CD14-positive monocyte (primary cell): ENCODE results near the gene IRS1. TPM values are rescaled to one million over a fixed set of nuclear protein-coding genes. Genes with fewer than 3 reads are reported as not detected.
A peak's percentile ranks its signal among the peaks of the same experiment; 100 is the strongest.

Experiments used
- DNase-seq, 3 donors: peaks; one replicate each; pipeline ENCODE4 v3.0.0-alpha.2; 2011 to 2022
- H2AFZ ChIP-seq: 2 replicates; pipeline ENCODE4 v1.6.0; 2012; ENCODE audit warnings: mild to moderate bottlenecking, low read depth, low read length, inconsistent platforms; ENCODE audit not compliant: insufficient read depth, poor library complexity, severe bottlenecking
- H3K27ac ChIP-seq, 2 donors: 1 replicate in 1 of 2; 2 replicates in 1 of 2; pipeline ENCODE4 v1.5.1; 2012 to 2013; ENCODE audit warnings: low read length in 2 of 2, control low read depth in 1 of 2, inconsistent platforms in 1 of 2, low read depth in 1 of 2, mild to moderate bottlenecking in 1 of 2
- H3K27me3 ChIP-seq, 2 donors: one replicate each; pipeline versions ENCODE4 v1.6.0 to v1.6.1; 2011 to 2013; ENCODE audit warnings: low read length in 2 of 2; ENCODE audit not compliant: control insufficient read depth in 2 of 2, insufficient read depth in 2 of 2
- H3K36me3 ChIP-seq, 2 donors: replicated peaks in 1 of 2; 1 replicate in 1 of 2; 2 replicates in 1 of 2; pipeline versions ENCODE4 v1.5.1 to v1.6.1; 2012 to 2013; ENCODE audit warnings: low read length in 2 of 2, control low read depth in 1 of 2, inconsistent platforms in 1 of 2, mild to moderate bottlenecking in 1 of 2; ENCODE audit not compliant: insufficient read depth in 2 of 2, control insufficient read depth in 1 of 2
- H3K4me1 ChIP-seq, 2 donors: 1 replicate in 1 of 2; 2 replicates in 1 of 2; pipeline versions ENCODE4 v1.5.1 to v1.6.1; 2012 to 2013; ENCODE audit warnings: low read length in 2 of 2, control low read depth in 1 of 2, inconsistent platforms in 1 of 2, mild to moderate bottlenecking in 1 of 2, moderate library complexity in 1 of 2; ENCODE audit not compliant: insufficient read depth in 2 of 2, control insufficient read depth in 1 of 2
- H3K4me2 ChIP-seq: replicated peaks from 2 replicates; pipeline ENCODE3; 2012; ENCODE audit warnings: low read length, moderate library complexity, mild to moderate bottlenecking; ENCODE audit not compliant: poor library complexity, severe bottlenecking; ENCODE audit errors: extremely low read depth
- H3K4me3 ChIP-seq, 3 experiments: fragments of 200-600 bp in 1 of 3; sonication (generic) in 1 of 3; replicated peaks in 1 of 3; 1 replicate in 2 of 3; 2 replicates in 1 of 3; pipeline ENCODE4 v1.5.1; 2011 to 2013; ENCODE audit warnings: low read length in 3 of 3, mild to moderate bottlenecking in 3 of 3, control low read depth in 2 of 3, low read depth in 2 of 3, inconsistent platforms in 1 of 3, moderate library complexity in 1 of 3
- H3K79me2 ChIP-seq: 2 replicates; pipeline ENCODE4 v1.6.0; 2012; ENCODE audit warnings: mild to moderate bottlenecking, control low read depth, inconsistent platforms, low read length, moderate library complexity; ENCODE audit not compliant: insufficient read depth
- H3K9ac ChIP-seq: 2 replicates; pipeline ENCODE4 v1.6.0; 2017; ENCODE audit warnings: low read length, mild to moderate bottlenecking; ENCODE audit not compliant: insufficient read depth, poor library complexity, severe bottlenecking
- H3K9me3 ChIP-seq, 2 donors: replicated peaks in 1 of 2; 1 replicate in 1 of 2; 2 replicates in 1 of 2; pipeline versions ENCODE4 v1.5.1 to v1.6.1; 2012 to 2013; ENCODE audit warnings: low read length in 2 of 2, control low read depth in 1 of 2; ENCODE audit not compliant: control insufficient read depth in 1 of 2, insufficient read depth in 1 of 2
- H4K20me1 ChIP-seq: 2 replicates; pipeline ENCODE4 v1.6.0; 2012; ENCODE audit warnings: mild to moderate bottlenecking, low read length, control low read depth, moderate library complexity; ENCODE audit not compliant: insufficient read depth
- H3K27ac Mint-ChIP-seq, 7 donors: one replicate each; pipeline ENCODE4 v1.8.0; 2020; ENCODE audit warnings: mild to moderate bottlenecking in 7 of 7, mixed read lengths in 7 of 7, moderate library complexity in 6 of 7, inconsistent platforms in 2 of 7
- H3K27me3 Mint-ChIP-seq, 3 donors: one replicate each; pipeline ENCODE4 v1.8.0; 2021 to 2022; ENCODE audit warnings: low read depth in 3 of 3, mild to moderate bottlenecking in 3 of 3, mixed read lengths in 3 of 3, moderate library complexity in 3 of 3, inconsistent platforms in 1 of 3
- H3K36me3 Mint-ChIP-seq, 2 donors: one replicate each; pipeline ENCODE4 v1.8.0; 2020; ENCODE audit warnings: mixed read lengths in 2 of 2, inconsistent platforms in 1 of 2, mild to moderate bottlenecking in 1 of 2
- H3K4me1 Mint-ChIP-seq: one replicate; pipeline ENCODE4 v1.8.0; 2020; ENCODE audit warnings: mild to moderate bottlenecking, mixed read lengths
- H3K4me3 Mint-ChIP-seq, 2 donors: one replicate each; pipeline ENCODE4 v1.8.0; 2020; ENCODE audit warnings: mild to moderate bottlenecking in 2 of 2, mixed read lengths in 2 of 2, moderate library complexity in 1 of 2
- H3K9me3 Mint-ChIP-seq, 7 donors: one replicate each; pipeline ENCODE4 v1.8.0; 2020 to 2022; ENCODE audit warnings: mixed read lengths in 7 of 7, mild to moderate bottlenecking in 6 of 7, moderate library complexity in 6 of 7, inconsistent platforms in 2 of 7
- WGBS: methylation state at CpG from one replicate; pipeline ENCODE4 v1.1.5; 2013; ENCODE audit warnings: missing lambda C conversion rate; ENCODE audit not compliant: insufficient coverage; 5-methylcytosine and 5-hydroxymethylcytosine counted together
- intact Hi-C, 2 donors: fragments of 100-400 bp; cut with micrococcal nuclease; formaldehyde crosslinking; loops; one replicate each; pipeline versions ENCODE4 v1.15.0 to v1.15.1; 2023
- polyA plus RNA-seq, 3 donors: library from polyadenylated mRNA; depleted of rRNA in 1 of 3; unstranded in 2 of 3; stranded (reverse) in 1 of 3; fragments of 300-500 nt in 2 of 3; fragments of >200 nt in 1 of 3; fragmentation: Illumina TruSeq in 2 of 3; gene quantifications; 1 replicate in 2 of 3; 2 replicates in 1 of 3; pipeline ENCODE4 v1.2.3, GENCODE V29; 2012 to 2021
- TF ChIP-seq, protein P1 (sequence below): fragments of 200-600 bp; IDR thresholded peaks from one replicate; pipeline ENCODE4 v1.8.0; 2022; ENCODE audit warnings: antibody characterized with exemption, mild to moderate bottlenecking

The IRS1 gene
- polyA plus RNA-seq, 3 donors: 0.10 to 0.19 TPM; not detected in 1

DNA sequence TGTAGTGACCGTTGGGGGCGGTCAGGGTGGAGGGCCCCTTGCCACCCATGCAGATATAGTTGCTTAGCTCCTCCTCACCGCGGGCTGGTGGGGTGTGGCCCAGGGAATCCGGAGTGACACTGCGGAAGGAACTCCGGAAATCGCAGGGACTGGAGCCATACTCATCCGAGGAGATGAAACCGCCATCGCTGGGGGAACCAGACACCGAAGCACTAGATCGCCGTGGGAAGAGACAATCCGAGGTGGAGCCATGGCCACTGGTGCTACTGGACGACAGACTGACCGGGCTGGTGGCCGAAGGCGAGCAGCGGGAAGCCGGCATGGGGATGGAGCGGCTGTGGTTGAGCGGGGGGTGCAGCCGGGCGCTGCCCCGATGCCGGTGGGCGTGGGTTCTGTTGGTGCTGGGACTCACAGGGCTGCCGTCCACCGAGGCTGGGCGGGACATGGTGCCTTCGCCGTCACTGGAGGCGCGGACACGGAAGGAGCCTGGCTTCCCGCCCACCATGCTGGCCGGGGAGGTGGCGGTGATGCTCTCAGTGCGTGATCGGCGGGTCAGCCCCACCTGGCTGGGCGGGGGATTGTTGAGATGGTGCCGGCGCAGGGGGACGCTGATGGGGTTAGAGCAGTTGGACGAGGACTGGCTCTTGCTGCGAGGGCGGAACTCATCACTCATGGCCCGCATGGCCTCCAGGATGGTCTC is 2.2 kb downstream of the IRS1 start:
- TF ChIP-seq, protein P1, sequence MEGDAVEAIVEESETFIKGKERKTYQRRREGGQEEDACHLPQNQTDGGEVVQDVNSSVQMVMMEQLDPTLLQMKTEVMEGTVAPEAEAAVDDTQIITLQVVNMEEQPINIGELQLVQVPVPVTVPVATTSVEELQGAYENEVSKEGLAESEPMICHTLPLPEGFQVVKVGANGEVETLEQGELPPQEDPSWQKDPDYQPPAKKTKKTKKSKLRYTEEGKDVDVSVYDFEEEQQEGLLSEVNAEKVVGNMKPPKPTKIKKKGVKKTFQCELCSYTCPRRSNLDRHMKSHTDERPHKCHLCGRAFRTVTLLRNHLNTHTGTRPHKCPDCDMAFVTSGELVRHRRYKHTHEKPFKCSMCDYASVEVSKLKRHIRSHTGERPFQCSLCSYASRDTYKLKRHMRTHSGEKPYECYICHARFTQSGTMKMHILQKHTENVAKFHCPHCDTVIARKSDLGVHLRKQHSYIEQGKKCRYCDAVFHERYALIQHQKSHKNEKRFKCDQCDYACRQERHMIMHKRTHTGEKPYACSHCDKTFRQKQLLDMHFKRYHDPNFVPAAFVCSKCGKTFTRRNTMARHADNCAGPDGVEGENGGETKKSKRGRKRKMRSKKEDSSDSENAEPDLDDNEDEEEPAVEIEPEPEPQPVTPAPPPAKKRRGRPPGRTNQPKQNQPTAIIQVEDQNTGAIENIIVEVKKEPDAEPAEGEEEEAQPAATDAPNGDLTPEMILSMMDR: no peak
- peak overlapping the region in 1 of 2 donors; percentile 89 for H3K4me3 Mint-ChIP-seq
- H3K4me2 ChIP-seq: no peak overlapping the region
- peaks cover 10 to 36% (median 25%) of the 10 kb centered on the region in 7 donors for H3K9me3 Mint-ChIP-seq
- H3K27ac ChIP-seq: no peak overlapping the region
- peak overlapping the region in 1 of 7 donors; percentile 68 for H3K27ac Mint-ChIP-seq
- no peak overlapping the region for H2AFZ ChIP-seq
- peaks cover 27% of the 10 kb centered on the region for H3K4me1 Mint-ChIP-seq
- H3K4me3 ChIP-seq: no peak overlapping the region
- 96% methylated on average over 46 of the region's 50 CpGs for WGBS
- H3K9me3 ChIP-seq: peaks cover 17 to 19% of the 10 kb centered on the region in 2 donors
- H3K27me3 Mint-ChIP-seq: peaks cover 49 to 64% (median 59%) of the 10 kb centered on the region in 3 donors
- peaks cover 13% of the 10 kb centered on the region in 2 donors for H3K36me3 Mint-ChIP-seq
- DNase-seq: no peak
- peaks cover 17 to 45% of the 10 kb centered on the region in 2 donors for H3K27me3 ChIP-seq
- H3K79me2 ChIP-seq: no peaks in the 10 kb centered on the region
- no peaks in the 10 kb centered on the region for H3K36me3 ChIP-seq
- H4K20me1 ChIP-seq: no peaks in the 10 kb centered on the region
- no peak overlapping the region for H3K9ac ChIP-seq
- H3K4me1 ChIP-seq: peaks cover 28 to 41% of the 10 kb centered on the region in 2 donors
- intact Hi-C loops: no loop called here

- peaks cover 33 to 42% of the 10 kb centered on the region in 2 donors for H3K4me1 ChIP-seq
- no peaks in the 10 kb centered on the region for H3K79me2 ChIP-seq
- DNase-seq: no peak
Observed at GRCh38 chr2:226796840-226797288, 2.8 kb downstream of the IRS1 start.

More at GRCh38 chr2:226796840-226797288, 2.8 kb downstream of the IRS1 start:
- H3K36me3 ChIP-seq: no peaks in the 10 kb centered on the region
- peaks cover 13% of the 10 kb centered on the region in 2 donors for H3K36me3 Mint-ChIP-seq
- peak overlapping the region in 1 of 2 donors; percentile 89 for H3K4me3 Mint-ChIP-seq
- no peaks in the 10 kb centered on the region for H4K20me1 ChIP-seq
- H3K9me3 ChIP-seq: peaks cover 17 to 19% of the 10 kb centered on the region in 2 donors
- peaks cover 49 to 60% (median 58%) of the 10 kb centered on the region in 3 donors for H3K27me3 Mint-ChIP-seq
- TF ChIP-seq, protein P1: no peak
- 82% methylated on average over 12 of the region's 17 CpGs for WGBS
- H2AFZ ChIP-seq: no peak overlapping the region
- H3K9ac ChIP-seq: no peak overlapping the region
- H3K4me2 ChIP-seq: no peak overlapping the region
- peaks cover 31% of the 10 kb centered on the region for H3K4me1 Mint-ChIP-seq
- intact Hi-C loops: no loop called here
- peaks cover 10 to 36% (median 25%) of the 10 kb centered on the region in 7 donors for H3K9me3 Mint-ChIP-seq
- no peak overlapping the region for H3K4me3 ChIP-seq
- peak overlapping the region in 1 of 7 donors; percentile 68 for H3K27ac Mint-ChIP-seq
- H3K27me3 ChIP-seq: peaks cover 16 to 42% of the 10 kb centered on the region in 2 donors
- H3K27ac ChIP-seq: no peak overlapping the region
